Common myeloid progenitor, CD34-positive (primary cell): Measurements from ENCODE around the gene RCL1.

Source experiments
- CTCF ChIA-PET: fragments of 350-600 bp; sonication (Branson Sonifier 250); formaldehyde crosslinking; loops from one replicate; lab custom pipeline; 2021; ENCODE audit warnings: antibody characterized with exemption; lab: Charles Lee
- POLR2A ChIA-PET: fragments of 350-600 bp; sonication (Branson Sonifier 250); formaldehyde crosslinking; loops from one replicate; lab custom pipeline; 2021; ENCODE audit warnings: antibody characterized with exemption; lab: Charles Lee
- DNase-seq, 3 donors: peaks; one replicate each; pipeline versions ENCODE4 v3.0.0 to v3.0.0-alpha.2; 2013
- H3K27ac ChIP-seq, 2 experiments: 1 replicate in 1 of 2; 2 replicates in 1 of 2; pipeline ENCODE4 v1.7.0; 2013; ENCODE audit warnings: inconsistent platforms in 2 of 2, low read length in 2 of 2, mild to moderate bottlenecking in 2 of 2, low read depth in 1 of 2, moderate library complexity in 1 of 2; ENCODE audit not compliant: severe bottlenecking in 2 of 2, insufficient read depth in 1 of 2, poor library complexity in 1 of 2
- H3K27me3 ChIP-seq, 5 experiments: replicated peaks in 2 of 5; 1 replicate in 3 of 5; 2 replicates in 2 of 5; pipeline versions ENCODE4 v1.6.1 to v1.7.0; 2013; ENCODE audit warnings: low read length in 4 of 5, mild to moderate bottlenecking in 2 of 5, moderate library complexity in 2 of 5, inconsistent platforms in 1 of 5; ENCODE audit not compliant: insufficient read depth in 5 of 5, control insufficient read depth in 4 of 5
- H3K36me3 ChIP-seq, 4 experiments: 1 replicate in 2 of 4; 2 replicates in 2 of 4; pipeline versions ENCODE4 v1.6.1 to v1.7.0; 2013; ENCODE audit warnings: low read length in 3 of 4, control low read depth in 1 of 4, mild to moderate bottlenecking in 1 of 4; ENCODE audit not compliant: control insufficient read depth in 4 of 4, insufficient read depth in 4 of 4
- H3K4me1 ChIP-seq, 4 experiments: 1 replicate in 3 of 4; 2 replicates in 1 of 4; pipeline versions ENCODE4 v1.6.1 to v1.7.1; 2013; ENCODE audit warnings: low read length in 3 of 4, mild to moderate bottlenecking in 3 of 4, control low read depth in 1 of 4, inconsistent platforms in 1 of 4, moderate library complexity in 1 of 4; ENCODE audit not compliant: control insufficient read depth in 4 of 4, insufficient read depth in 4 of 4; ENCODE audit errors: control extremely low read depth in 1 of 4
- H3K4me3 ChIP-seq, 7 experiments: 1 replicate in 4 of 7; 2 replicates in 3 of 7; pipeline versions ENCODE4 v1.5.1 to v1.7.0; 2013; ENCODE audit warnings: mild to moderate bottlenecking in 7 of 7, low read length in 6 of 7, moderate library complexity in 6 of 7, inconsistent platforms in 2 of 7, low read depth in 2 of 7, control low read depth in 1 of 7; ENCODE audit not compliant: insufficient read depth in 4 of 7, control insufficient read depth in 1 of 7; ENCODE audit errors: extremely low read depth in 1 of 7
- H3K9me3 ChIP-seq, 5 experiments: 1 replicate in 4 of 5; 2 replicates in 1 of 5; pipeline versions ENCODE4 v1.6.1 to v1.7.1; 2013; ENCODE audit warnings: low read length in 4 of 5, mild to moderate bottlenecking in 2 of 5, inconsistent platforms in 1 of 5, low read depth in 1 of 5, moderate library complexity in 1 of 5; ENCODE audit not compliant: control insufficient read depth in 4 of 5, insufficient read depth in 2 of 5; ENCODE audit errors: control extremely low read depth in 1 of 5
- WGBS: methylation state at CpG from one replicate; pipeline ENCODE4 v1.1.5; 2013; ENCODE audit not compliant: insufficient coverage; 5-methylcytosine and 5-hydroxymethylcytosine counted together

The RCL1 gene

GRCh38 chr9:4865681-4866080 is 72.9 kb downstream of the RCL1 start:
- Histone ChIP-seq H3K4me3 (no peak overlapping the region), H3K9me3 (no peaks in the 10 kb centered on the region), H3K27me3 (no peaks in the 10 kb centered on the region), H3K4me1 (peaks cover 0 to 3% (median 0%) of the 10 kb centered on the region in 4 experiments), H3K27ac (no peak overlapping the region), H3K36me3 (peaks cover 4 to 23% (median 18%) of the 10 kb centered on the region in 4 experiments)
- ChIA-PET POLR2A (no interaction called here), CTCF (interaction anchor here (1.3 kb wide), 1 partner anchor 8 kb away, joined by 3 read pairs; no protein-coding TSS in a partner anchor)
- DNase-seq: no peak
- 90% methylated on average over 3 of the region's 7 CpGs for WGBS

- Histone ChIP-seq H3K4me1 (peaks cover 0 to 3% (median 0%) of the 10 kb centered on the region in 4 experiments), H3K9me3 (no peaks in the 10 kb centered on the region), H3K36me3 (peaks cover 4 to 16% (median 12%) of the 10 kb centered on the region in 4 experiments), H3K27ac (no peak overlapping the region), H3K27me3 (no peaks in the 10 kb centered on the region), H3K4me3 (no peak overlapping the region)
- ChIA-PET CTCF (interaction anchor here (1.3 kb wide), 1 partner anchor 9 kb away, joined by 3 read pairs; no protein-coding TSS in a partner anchor), POLR2A (no interaction called here)
- no peak for DNase-seq
- 99% methylated on average over 5 of the region's 6 CpGs for WGBS
These were observed 73.7 kb downstream of the RCL1 start for GRCh38 chr9:4866239-4866969.

GRCh38 chr9:4873066-4873465 is 80.3 kb downstream of the RCL1 start:
- Histone ChIP-seq H3K27me3 (no peaks in the 10 kb centered on the region), H3K9me3 (peaks cover 0 to 3% (median 0%) of the 10 kb centered on the region in 5 experiments), H3K4me3 (no peak overlapping the region), H3K36me3 (peaks cover 0 to 5% (median 2%) of the 10 kb centered on the region in 4 experiments), H3K4me1 (no peaks in the 10 kb centered on the region), H3K27ac (no peak overlapping the region)
- DNase-seq: no peak
- CTCF ChIA-PET: no interaction called here
- 90% methylated on average over 4 of the region's 4 CpGs for WGBS
- POLR2A ChIA-PET: no interaction called here

- H3K27ac ChIP-seq: no peak overlapping the region
- ChIA-PET CTCF (no interaction called here), POLR2A (no interaction called here)
- peaks cover 0 to 3% (median 0%) of the 10 kb centered on the region in 5 experiments for H3K9me3 ChIP-seq
- peaks cover 0 to 5% (median 3%) of the 10 kb centered on the region in 4 experiments for H3K36me3 ChIP-seq
- H3K4me1 ChIP-seq: no peaks in the 10 kb centered on the region
- H3K4me3 ChIP-seq: no peak overlapping the region
- DNase-seq: no peak
- no peaks in the 10 kb centered on the region for H3K27me3 ChIP-seq
- WGBS: 80% methylated on average over 1 of the region's 4 CpGs
These were observed 82.8 kb downstream of the RCL1 start for GRCh38 chr9:4875559-4875958.

GRCh38 chr9:4879115-4879558 is 86.4 kb downstream of the RCL1 start:
- Histone ChIP-seq H3K4me3 (no peak overlapping the region), H3K9me3 (no peaks in the 10 kb centered on the region), H3K36me3 (peaks cover 0 to 7% (median 1%) of the 10 kb centered on the region in 4 experiments), H3K4me1 (no peaks in the 10 kb centered on the region), H3K27me3 (no peaks in the 10 kb centered on the region), H3K27ac (no peak overlapping the region)
- POLR2A ChIA-PET: no interaction called here
- CTCF ChIA-PET: interaction anchor here (0.7 to 1.8 kb wide), 3 partner anchors 8 to 15 kb away, joined by 3 to 6 read pairs (median 4); no protein-coding TSS in a partner anchor
- no peak for DNase-seq
- WGBS: 100% methylated on average over 2 of the region's 3 CpGs

GRCh38 chr9:4883326-4883873 is 90.7 kb downstream of the RCL1 start:
- Histone ChIP-seq H3K36me3 (peaks cover 0 to 7% (median 5%) of the 10 kb centered on the region in 4 experiments), H3K27me3 (no peaks in the 10 kb centered on the region), H3K27ac (no peak overlapping the region), H3K4me1 (no peaks in the 10 kb centered on the region), H3K4me3 (no peak overlapping the region), H3K9me3 (no peaks in the 10 kb centered on the region)
- 100% methylated on average over 2 of the region's 3 CpGs for WGBS
- ChIA-PET CTCF (interaction anchor here (1.0 kb wide), 1 partner anchor 11 kb away, joined by 3 read pairs; no protein-coding TSS in a partner anchor), POLR2A (no interaction called here)
- DNase-seq: no peak

GRCh38 chr9:4886698-4887097 is 94.0 kb downstream of the RCL1 start:
- Histone ChIP-seq H3K9me3 (no peaks in the 10 kb centered on the region), H3K4me1 (no peaks in the 10 kb centered on the region), H3K27ac (no peak overlapping the region), H3K36me3 (peaks cover 0 to 5% (median 4%) of the 10 kb centered on the region in 4 experiments), H3K27me3 (no peaks in the 10 kb centered on the region), H3K4me3 (no peak overlapping the region)
- 72% methylated on average over 6 of the region's 6 CpGs for WGBS
- DNase-seq: no peak
- ChIA-PET CTCF (no interaction called here), POLR2A (no interaction called here)
